Stomach (tissue), 9 donors: ENCODE results near the gene PRKD1. TPM values are rescaled to one million over a fixed set of nuclear protein-coding genes. Genes with fewer than 3 reads are reported as not detected.

ENCODE experiments used
- DNase-seq, 2 donors: peaks; one replicate each; pipeline versions ENCODE4 v3.0.0 to v3.0.0-alpha.2; 2013 to 2019
- H3K27ac ChIP-seq, 5 donors: fragments of 200-600 bp in 4 of 5; sonication (generic) in 4 of 5; one replicate each; pipeline ENCODE4 v1.5.1; 2013 to 2019; ENCODE audit warnings: mild to moderate bottlenecking in 1 of 5, moderate library complexity in 1 of 5
- H3K27me3 ChIP-seq, 3 donors: fragments of 200-600 bp; sonication (generic); one replicate each; pipeline ENCODE4 v1.5.1; 2017 to 2019; ENCODE audit warnings: mixed run types in 1 of 3
- H3K36me3 ChIP-seq, 4 donors: fragments of 200-600 bp; sonication (generic); 1 replicate in 3 of 4; 2 replicates in 1 of 4; pipeline ENCODE4 v1.5.1; 2016 to 2019
- H3K4me1 ChIP-seq, 4 donors: fragments of 200-600 bp; sonication (generic); one replicate each; pipeline ENCODE4 v1.5.1; 2016 to 2019
- H3K4me3 ChIP-seq, 4 donors: fragments of 200-600 bp; sonication (generic) in 3 of 4; one replicate each; pipeline ENCODE4 v1.5.1; 2016 to 2019; ENCODE audit warnings: mild to moderate bottlenecking in 1 of 4
- H3K9me3 ChIP-seq, 4 donors: fragments of 200-600 bp; sonication (generic); one replicate each; pipeline ENCODE4 v1.5.1; 2016 to 2019
- EP300 ChIP-seq: sonication (generic); formaldehyde crosslinking; IDR thresholded peaks from one replicate; pipeline ENCODE4 v1.6.1; 2017; ENCODE audit warnings: antibody characterized with exemption
- POLR2A ChIP-seq, 4 donors: fragments of 450-650 bp; IDR thresholded peaks; one replicate each; pipeline ENCODE4 v1.6.1; 2016; ENCODE audit warnings: antibody characterized with exemption in 4 of 4, control low read depth in 2 of 4, mild to moderate bottlenecking in 1 of 4, moderate library complexity in 1 of 4
- POLR2AphosphoS5 ChIP-seq, 3 donors: sonication (generic); formaldehyde crosslinking; IDR thresholded peaks; one replicate each; pipeline ENCODE4 v1.6.1; 2016; ENCODE audit warnings: antibody characterized with exemption in 3 of 3
- WGBS, 5 donors: extraction: QIAGEN DNeasy Blood & Tissue Kit in 3 of 5; methylation state at CpG; one replicate each; pipeline versions ENCODE4 v1.1.5 to v1.1.7; 2013 to 2018; 5-methylcytosine and 5-hydroxymethylcytosine counted together
- intact Hi-C: fragments of 100-400 bp; cut with DNase I; formaldehyde crosslinking; loops from one replicate; pipeline ENCODE4 v1.15.1; 2023; ENCODE audit warnings: low total_unique reads
- polyA plus RNA-seq, 3 donors: library from polyadenylated mRNA; stranded (reverse); fragments of 200-250 nt; gene quantifications; one replicate each; pipeline ENCODE4 v1.2.3, GENCODE V29; 2013
- total RNA-seq, 5 donors: library from RNA; depleted of rRNA; stranded (reverse); fragments of >200 nt; gene quantifications; one replicate each; pipeline versions ENCODE4 v1.1.0 to v1.2.3, GENCODE V29; 2014 to 2016
- TF ChIP-seq, protein P1 (sequence below), 7 experiments: fragments of 450-650 bp in 4 of 7; fragments of 200-600 bp in 3 of 7; sonication (generic) in 3 of 7; IDR thresholded peaks; one replicate each; pipeline ENCODE4 v1.5.1; 2016 to 2019; ENCODE audit warnings: antibody characterized with exemption in 7 of 7, control low read depth in 2 of 7, mild to moderate bottlenecking in 1 of 7
- donor health status: healthy with polysubstance abuse.
- donor health status: Bipolar disorder and iron deficiency.
- donor health status: healthy.

Gene PRKD1
- total and polyA plus RNA-seq, 8 donors, result 1.6 to 26.6 (median 4.9) TPM

DNA sequence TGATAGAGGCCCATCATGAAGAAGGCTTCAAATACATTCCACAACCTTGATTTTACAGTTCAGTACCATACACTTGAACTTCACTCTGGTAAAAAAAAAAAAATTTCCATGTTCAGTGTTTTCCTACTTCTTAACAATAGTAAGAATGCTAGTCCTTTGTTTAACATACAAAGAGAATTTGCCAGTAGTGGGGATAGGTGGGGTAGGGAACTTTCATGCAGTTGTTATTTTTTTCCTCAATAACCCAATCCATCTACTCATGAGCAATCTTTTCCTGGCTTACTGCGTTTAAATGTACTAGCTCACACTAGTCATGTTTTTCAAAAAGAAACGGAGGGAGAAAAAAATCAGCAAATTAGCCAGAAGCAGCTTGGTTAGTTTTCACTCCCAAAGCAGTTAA lies 206.1 kb downstream of the PRKD1 start:
- WGBS, 5 donors, result 22 to 54% (median 38%) methylated on average over 2 of the region's 2 CpGs
- intact Hi-C loops, result no loop called here
- H3K4me3 ChIP-seq, result no peak overlapping the region

DNA sequence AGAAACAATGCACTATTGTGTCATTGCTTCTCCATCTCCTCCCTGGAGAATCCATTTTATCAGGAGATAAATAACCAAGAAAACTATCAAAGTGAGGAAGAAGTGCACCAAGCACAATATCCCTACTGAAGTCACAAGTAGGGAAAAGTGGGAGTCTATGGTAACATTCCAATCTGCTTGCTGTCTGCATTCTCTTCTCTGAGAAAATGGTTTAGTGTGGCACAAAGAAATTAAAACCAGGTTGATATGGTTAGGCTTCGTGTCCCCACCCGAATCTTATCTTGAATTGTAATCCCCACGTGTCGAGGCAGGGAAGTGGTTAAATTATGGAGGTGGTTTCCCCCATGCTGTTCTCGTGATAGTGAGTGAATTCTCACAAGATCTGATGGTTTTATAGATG lies 209.7 kb downstream of the PRKD1 start:
- peaks cover 0 to 14% (median 0%) of the 10 kb centered on the region in 4 donors for H3K4me1 ChIP-seq
- intact Hi-C loops, result no loop called here
- H3K27ac ChIP-seq, result no peak overlapping the region
- no peaks in the 10 kb centered on the region for H3K9me3 ChIP-seq
- TF ChIP-seq POLR2A (IDR thresholded peaks at IDR 0.05) (no peak), EP300 (no peak), POLR2AphosphoS5 (IDR thresholded peaks at IDR 0.05) (no peak)
- TF ChIP-seq, protein P1, sequence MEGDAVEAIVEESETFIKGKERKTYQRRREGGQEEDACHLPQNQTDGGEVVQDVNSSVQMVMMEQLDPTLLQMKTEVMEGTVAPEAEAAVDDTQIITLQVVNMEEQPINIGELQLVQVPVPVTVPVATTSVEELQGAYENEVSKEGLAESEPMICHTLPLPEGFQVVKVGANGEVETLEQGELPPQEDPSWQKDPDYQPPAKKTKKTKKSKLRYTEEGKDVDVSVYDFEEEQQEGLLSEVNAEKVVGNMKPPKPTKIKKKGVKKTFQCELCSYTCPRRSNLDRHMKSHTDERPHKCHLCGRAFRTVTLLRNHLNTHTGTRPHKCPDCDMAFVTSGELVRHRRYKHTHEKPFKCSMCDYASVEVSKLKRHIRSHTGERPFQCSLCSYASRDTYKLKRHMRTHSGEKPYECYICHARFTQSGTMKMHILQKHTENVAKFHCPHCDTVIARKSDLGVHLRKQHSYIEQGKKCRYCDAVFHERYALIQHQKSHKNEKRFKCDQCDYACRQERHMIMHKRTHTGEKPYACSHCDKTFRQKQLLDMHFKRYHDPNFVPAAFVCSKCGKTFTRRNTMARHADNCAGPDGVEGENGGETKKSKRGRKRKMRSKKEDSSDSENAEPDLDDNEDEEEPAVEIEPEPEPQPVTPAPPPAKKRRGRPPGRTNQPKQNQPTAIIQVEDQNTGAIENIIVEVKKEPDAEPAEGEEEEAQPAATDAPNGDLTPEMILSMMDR (IDR thresholded peaks at IDR 0.05), result no peak
- no peak overlapping the region for H3K4me3 ChIP-seq
- 65 to 83% (median 77%) methylated on average over 5 of the region's 5 CpGs for WGBS, 5 donors
- no peak for DNase-seq
- H3K36me3 ChIP-seq, result no peaks in the 10 kb centered on the region
- no peaks in the 10 kb centered on the region for H3K27me3 ChIP-seq

More for the DNA sequence above, 206.1 kb downstream of the PRKD1 start:
- Histone ChIP-seq H3K36me3 (no peaks in the 10 kb centered on the region), H3K27me3 (no peaks in the 10 kb centered on the region), H3K27ac (no peak overlapping the region), H3K9me3 (no peaks in the 10 kb centered on the region), H3K4me1 (peaks cover 5 to 45% (median 17%) of the 10 kb centered on the region in 4 donors)
- no peak for DNase-seq
- TF ChIP-seq EP300, result no peak
- TF ChIP-seq, protein P1 (IDR thresholded peaks at IDR 0.05), result no peak
- TF ChIP-seq POLR2A (IDR thresholded peaks at IDR 0.05), result no peak
- no peak for TF ChIP-seq POLR2AphosphoS5 (IDR thresholded peaks at IDR 0.05)

DNA sequence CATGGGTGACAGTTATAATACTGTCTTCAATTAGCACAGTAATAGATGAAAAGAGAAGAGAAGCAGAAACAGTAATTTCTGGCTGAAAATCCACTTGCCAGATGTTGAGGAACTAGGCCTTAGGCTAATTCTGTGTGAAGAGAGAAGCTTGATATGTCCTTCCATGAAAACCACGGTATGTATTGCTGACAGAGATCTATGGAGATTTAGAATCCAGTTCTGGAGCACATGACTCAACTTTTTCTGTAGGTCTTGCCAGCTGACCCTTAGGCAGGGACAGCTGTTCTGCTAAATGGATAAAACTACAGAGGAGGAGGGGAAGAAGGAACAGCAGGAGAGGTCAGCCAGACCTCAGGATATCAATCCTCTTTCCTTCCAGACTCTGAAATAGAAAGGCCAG lies 211.5 kb downstream of the PRKD1 start:
- DNase-seq, result peak in 1 of 2 donors; percentile 12
- no peaks in the 10 kb centered on the region for H3K36me3 ChIP-seq
- TF ChIP-seq EP300 (no peak), POLR2A (IDR thresholded peaks at IDR 0.05) (no peak), POLR2AphosphoS5 (IDR thresholded peaks at IDR 0.05) (no peak)
- TF ChIP-seq, protein P1 (IDR thresholded peaks at IDR 0.05), result no peak
- H3K4me1 ChIP-seq, result peaks cover 0 to 5% (median 0%) of the 10 kb centered on the region in 4 donors
- intact Hi-C loops, result no loop called here
- no peak overlapping the region for H3K4me3 ChIP-seq
- H3K27ac ChIP-seq, result no peak overlapping the region
- 33 to 73% (median 64%) methylated on average over 1 of the region's 1 CpG for whole genome bisulfite sequencing, 5 donors
- H3K27me3 ChIP-seq, result no peaks in the 10 kb centered on the region
- H3K9me3 ChIP-seq, result no peaks in the 10 kb centered on the region

DNA sequence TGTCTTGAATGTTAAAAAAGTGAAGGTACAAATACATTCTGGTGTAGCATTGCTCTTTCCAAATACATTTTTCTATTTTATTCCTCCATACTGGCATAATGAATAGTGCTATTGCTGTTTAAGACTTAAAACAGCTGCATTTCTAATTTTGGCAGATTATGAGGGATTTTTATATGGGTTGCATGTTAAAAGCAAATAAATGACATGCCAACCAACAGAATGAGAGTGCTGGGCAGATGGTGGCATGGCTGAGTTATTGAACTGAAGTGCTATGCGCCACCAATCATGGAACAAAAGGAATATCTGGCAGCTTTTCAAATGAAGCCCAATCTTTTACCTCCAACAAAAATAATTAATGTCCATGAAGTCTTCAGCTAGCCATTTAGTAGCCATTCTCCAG lies 215.0 kb downstream of the PRKD1 start:
- no peak overlapping the region for H3K4me3 ChIP-seq
- 89 to 98% (median 94%) methylated on average over 1 of the region's 1 CpG for WGBS, 5 donors
- no peaks in the 10 kb centered on the region for H3K9me3 ChIP-seq
- H3K27me3 ChIP-seq, result no peaks in the 10 kb centered on the region
- DNase-seq, result no peak
- no peaks in the 10 kb centered on the region for H3K36me3 ChIP-seq
- TF ChIP-seq, protein P1 (IDR thresholded peaks at IDR 0.05), result no peak
- no peak for TF ChIP-seq EP300
- no peak for TF ChIP-seq POLR2A (IDR thresholded peaks at IDR 0.05)
- TF ChIP-seq POLR2AphosphoS5 (IDR thresholded peaks at IDR 0.05), result no peak
- H3K4me1 ChIP-seq, result no peaks in the 10 kb centered on the region
- intact Hi-C loops, result no loop called here
- no peak overlapping the region for H3K27ac ChIP-seq
